Smooth muscle cell (in vitro differentiated cells): ENCODE results near the gene GRIP2. TPM values are rescaled to one million over a fixed set of nuclear protein-coding genes. Genes with fewer than 3 reads are reported as not detected.

Experiments
- DNase-seq: peaks from one replicate; lab custom pipeline; 2025; ENCODE audit not compliant: unreplicated experiment; lab: John Stamatoyannopoulos, UW
- H2AFZ ChIP-seq: fragments of 200-600 bp; sonication (generic); 2 replicates; pipeline ENCODE4 v1.6.0; 2016; ENCODE audit warnings: antibody characterized with exemption, low read depth, mild to moderate bottlenecking
- H3F3A ChIP-seq: fragments of 200-600 bp; sonication (generic); 2 replicates; pipeline ENCODE4 v1.6.0; 2017; ENCODE audit warnings: antibody characterized with exemption, low read depth
- H3K27ac ChIP-seq: fragments of 200-600 bp; sonication (generic); 2 replicates; pipeline ENCODE4 v1.5.1; 2016; ENCODE audit warnings: low read depth, mild to moderate bottlenecking
- H3K27me3 ChIP-seq: fragments of 200-600 bp; sonication (generic); 2 replicates; pipeline ENCODE4 v1.6.1; 2016; ENCODE audit warnings: low read depth, mild to moderate bottlenecking
- H3K36me3 ChIP-seq: fragments of 200-600 bp; sonication (generic); 2 replicates; pipeline ENCODE4 v1.5.1; 2016; ENCODE audit warnings: low read depth
- H3K4me1 ChIP-seq: fragments of 200-600 bp; sonication (generic); 2 replicates; pipeline ENCODE4 v1.5.1; 2016; ENCODE audit warnings: low read depth
- H3K4me2 ChIP-seq: fragments of 200-600 bp; sonication (generic); 2 replicates; pipeline ENCODE4 v1.6.0; 2016; ENCODE audit warnings: mild to moderate bottlenecking
- H3K4me3 ChIP-seq: fragments of 200-600 bp; sonication (generic); 2 replicates; pipeline ENCODE4 v1.5.1; 2016; ENCODE audit warnings: mild to moderate bottlenecking
- H3K79me2 ChIP-seq: fragments of 200-600 bp; sonication (generic); 2 replicates; pipeline ENCODE4 v1.6.0; 2016; ENCODE audit warnings: low read depth, mild to moderate bottlenecking
- H3K9ac ChIP-seq: fragments of 200-600 bp; sonication (generic); 2 replicates; pipeline ENCODE4 v1.6.0; 2016; ENCODE audit warnings: low read depth
- H3K9me3 ChIP-seq: fragments of 200-600 bp; sonication (generic); replicated peaks from 2 replicates; pipeline ENCODE4 v1.5.1; 2016; ENCODE audit warnings: low read depth
- H4K20me1 ChIP-seq: fragments of 200-600 bp; sonication (generic); 2 replicates; pipeline ENCODE4 v1.6.0; 2016; ENCODE audit warnings: low read depth
- CTCF ChIP-seq: fragments of 200-600 bp; sonication (generic); IDR thresholded peaks from 2 replicates; pipeline ENCODE4 v1.5.1; 2017; ENCODE audit warnings: borderline replicate concordance, mild to moderate bottlenecking, antibody characterized with exemption; ENCODE audit not compliant: insufficient read depth, poor library complexity, severe bottlenecking
- WGBS: methylation state at CpG from one replicate; pipeline ENCODE4 v1.1.7; 2016; ENCODE audit warnings: low lambda C conversion rate; 5-methylcytosine and 5-hydroxymethylcytosine counted together
- polyA plus RNA-seq: library from polyadenylated mRNA; unstranded; fragments of >200 nt; fragmentation: Nextera tagmentation; extraction: Ambion mirVana; gene quantifications from 2 replicates; pipeline ENCODE4 v1.2.1, GENCODE V29; 2016
- total RNA-seq: library from RNA; depleted of rRNA; stranded (reverse); fragments of >200 nt; gene quantifications from 2 replicates; pipeline ENCODE4 v1.2.3, GENCODE V29; 2014

The GRIP2 gene
- total and polyA plus RNA-seq, 2 experiments from 2014 or later, result 2.0 to 6.5 TPM

- WGBS, result 92% methylated on average over 17 of the region's 17 CpGs
- Histone ChIP-seq H3K4me3 (no peak overlapping the region), H3K36me3 (no peaks in the 10 kb centered on the region), H3K9me3 (no peaks in the 10 kb centered on the region), H3K27ac (no peak overlapping the region), H3K4me2 (no peak overlapping the region), H3K27me3 (no peaks in the 10 kb centered on the region), H3K79me2 (no peaks in the 10 kb centered on the region), H2AFZ (no peak overlapping the region), H4K20me1 (no peaks in the 10 kb centered on the region), H3K9ac (no peak overlapping the region), H3F3A (no peaks in the 10 kb centered on the region), H3K4me1 (no peaks in the 10 kb centered on the region)
- no peak for DNase-seq
- no peak for TF ChIP-seq CTCF
Observed at GRCh38 chr3:14514323-14514720, 25.8 kb downstream of the GRIP2 start.

- Histone ChIP-seq H3F3A (no peaks in the 10 kb centered on the region), H3K27ac (no peak overlapping the region), H3K9me3 (no peaks in the 10 kb centered on the region), H3K4me3 (no peak overlapping the region), H3K36me3 (no peaks in the 10 kb centered on the region), H3K9ac (no peak overlapping the region), H3K27me3 (no peaks in the 10 kb centered on the region), H4K20me1 (no peaks in the 10 kb centered on the region), H3K4me1 (peaks cover 3% of the 10 kb centered on the region), H2AFZ (no peak overlapping the region), H3K4me2 (no peak overlapping the region), H3K79me2 (no peaks in the 10 kb centered on the region)
- WGBS, result 93% methylated on average over 18 of the region's 18 CpGs
- TF ChIP-seq CTCF, result no peak
- no peak for DNase-seq
Observed at GRCh38 chr3:14513566-14514322, 26.4 kb downstream of the GRIP2 start.

- TF ChIP-seq CTCF, result no peak
- H3K4me3 ChIP-seq, result no peak overlapping the region
- no peak for DNase-seq
- no peak overlapping the region for H3K4me2 ChIP-seq
- no peaks in the 10 kb centered on the region for H3K9me3 ChIP-seq
- no peak overlapping the region for H3K9ac ChIP-seq
- H3K79me2 ChIP-seq, result no peaks in the 10 kb centered on the region
- H4K20me1 ChIP-seq, result no peaks in the 10 kb centered on the region
- no peaks in the 10 kb centered on the region for H3F3A ChIP-seq
- no peak overlapping the region for H2AFZ ChIP-seq
- no peak overlapping the region for H3K27ac ChIP-seq
- no peaks in the 10 kb centered on the region for H3K27me3 ChIP-seq
- peaks cover 3% of the 10 kb centered on the region for H3K4me1 ChIP-seq
- 83% methylated on average over 9 of the region's 9 CpGs for WGBS
- no peaks in the 10 kb centered on the region for H3K36me3 ChIP-seq
Observed at GRCh38 chr3:14512942-14513327, 27.2 kb downstream of the GRIP2 start.
